Effector CD4-positive, alpha-beta T cell (primary cell): Measurements from ENCODE around the gene CACNA1S.

Experiments
- DNase-seq: peaks from one replicate; pipeline ENCODE4 v3.0.0-alpha.2; 2020

CACNA1S gene

DNA sequence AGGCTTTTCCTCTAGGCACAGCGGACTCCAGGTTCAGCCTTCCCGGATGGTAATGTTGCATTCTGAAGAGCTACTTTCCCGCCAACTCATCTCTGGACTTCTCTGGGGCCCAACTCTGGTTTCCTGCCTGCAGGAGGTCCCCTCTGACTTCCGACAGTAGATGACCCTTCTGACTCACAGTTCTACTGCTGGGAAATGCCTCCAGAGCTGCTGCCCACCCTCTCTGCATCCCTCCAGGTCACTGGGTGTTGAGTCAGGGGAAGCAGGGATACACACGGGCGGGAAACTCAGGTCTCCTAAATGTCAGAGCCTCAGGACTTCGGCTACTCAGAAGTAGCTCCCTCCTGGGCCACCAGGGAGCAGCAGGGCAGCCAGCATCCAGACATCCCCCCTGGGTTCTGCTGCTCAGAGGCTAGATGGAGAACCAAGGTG, 86.6 kb downstream of the CACNA1S start:
- DNase-seq, result no peak

GRCh38 chr1:201024625-201024998, 87.6 kb downstream of the CACNA1S start:
- no peak for DNase-seq

GRCh38 chr1:201023920-201024624, 88.2 kb downstream of the CACNA1S start:
- DNase-seq, result no peak

DNA sequence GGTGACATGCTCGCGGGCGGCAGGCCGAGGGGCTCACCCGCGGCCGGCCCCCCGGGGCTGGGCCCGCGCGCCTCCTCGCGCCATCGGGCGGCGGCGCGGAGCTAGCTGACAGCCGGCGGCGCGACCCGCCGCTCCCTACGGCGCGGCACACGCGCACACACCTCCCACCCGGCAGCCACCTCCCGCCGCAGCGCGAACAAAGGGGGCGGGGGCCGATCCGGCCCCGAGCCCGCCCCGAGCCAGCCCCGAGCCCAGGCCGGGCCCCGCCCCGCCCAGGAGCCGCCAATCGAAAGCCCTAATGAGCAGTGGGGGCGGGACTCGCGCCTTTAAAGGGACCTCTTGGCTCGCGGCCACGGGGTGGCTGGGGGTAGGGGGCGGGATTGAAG, 88.7 kb downstream of the CACNA1S start, which contains the start of gene KIF21B:
KIF21B (minus strand) TSS at position 198 of the 386 bp plus-strand sequence. CDS start 331 bp downstream, outside the sequence.
- peak; percentile 87 for DNase-seq

DNA sequence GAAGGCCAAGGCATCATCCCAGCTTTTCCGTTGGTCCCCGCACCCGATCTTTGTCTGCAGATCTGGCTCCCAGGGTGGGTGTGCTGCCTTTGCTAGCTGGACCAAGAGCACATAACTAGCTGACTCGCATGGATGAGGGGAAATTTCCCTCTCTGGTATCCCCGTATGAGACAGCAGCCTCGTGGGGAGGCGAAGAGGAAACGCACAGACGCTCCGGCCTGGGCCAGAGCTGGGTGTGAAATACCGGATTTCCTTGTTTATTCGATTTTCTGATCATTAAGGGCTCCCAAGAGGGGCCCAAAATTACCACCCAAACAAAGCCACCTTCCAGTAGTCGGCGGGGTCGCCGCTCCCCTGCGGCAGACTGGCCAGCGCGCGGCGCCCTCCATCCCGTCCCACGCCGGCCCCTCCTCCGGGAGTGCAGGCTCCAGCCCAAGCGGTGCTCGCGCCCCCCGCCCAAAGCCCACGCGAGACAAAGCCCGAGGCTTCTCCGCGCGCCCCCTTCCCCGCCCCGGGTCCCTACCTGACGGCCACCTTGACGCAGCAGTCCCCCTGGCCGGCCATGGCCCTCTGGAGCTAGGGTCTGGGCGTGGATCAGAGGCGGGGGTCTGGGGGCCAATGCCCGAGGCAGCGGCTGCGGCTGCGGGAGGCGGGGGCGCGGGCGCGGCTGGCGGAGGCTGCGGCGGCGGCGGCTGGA, 89.3 kb downstream of the CACNA1S start:
- peak; percentile 30 for DNase-seq

DNA sequence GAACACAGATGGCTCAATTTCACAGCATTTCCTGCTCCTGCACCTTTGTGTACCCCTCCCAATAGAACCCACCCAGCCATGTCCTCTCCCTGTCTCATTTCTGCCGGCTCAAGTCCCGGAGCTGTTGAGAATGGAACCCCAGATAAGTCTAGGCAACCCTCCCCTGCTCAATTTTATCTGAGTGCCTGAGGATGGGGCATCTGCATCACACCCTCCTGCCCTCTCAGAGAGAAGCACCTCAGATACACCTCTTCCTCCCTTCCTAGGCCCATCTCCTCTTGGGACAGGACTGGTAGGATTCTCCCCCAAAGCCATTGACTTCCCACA, 89.8 kb downstream of the CACNA1S start:
- DNase-seq, result no peak

- no peak for DNase-seq
Observed at GRCh38 chr1:201021630-201022492, 90.4 kb downstream of the CACNA1S start.

DNA sequence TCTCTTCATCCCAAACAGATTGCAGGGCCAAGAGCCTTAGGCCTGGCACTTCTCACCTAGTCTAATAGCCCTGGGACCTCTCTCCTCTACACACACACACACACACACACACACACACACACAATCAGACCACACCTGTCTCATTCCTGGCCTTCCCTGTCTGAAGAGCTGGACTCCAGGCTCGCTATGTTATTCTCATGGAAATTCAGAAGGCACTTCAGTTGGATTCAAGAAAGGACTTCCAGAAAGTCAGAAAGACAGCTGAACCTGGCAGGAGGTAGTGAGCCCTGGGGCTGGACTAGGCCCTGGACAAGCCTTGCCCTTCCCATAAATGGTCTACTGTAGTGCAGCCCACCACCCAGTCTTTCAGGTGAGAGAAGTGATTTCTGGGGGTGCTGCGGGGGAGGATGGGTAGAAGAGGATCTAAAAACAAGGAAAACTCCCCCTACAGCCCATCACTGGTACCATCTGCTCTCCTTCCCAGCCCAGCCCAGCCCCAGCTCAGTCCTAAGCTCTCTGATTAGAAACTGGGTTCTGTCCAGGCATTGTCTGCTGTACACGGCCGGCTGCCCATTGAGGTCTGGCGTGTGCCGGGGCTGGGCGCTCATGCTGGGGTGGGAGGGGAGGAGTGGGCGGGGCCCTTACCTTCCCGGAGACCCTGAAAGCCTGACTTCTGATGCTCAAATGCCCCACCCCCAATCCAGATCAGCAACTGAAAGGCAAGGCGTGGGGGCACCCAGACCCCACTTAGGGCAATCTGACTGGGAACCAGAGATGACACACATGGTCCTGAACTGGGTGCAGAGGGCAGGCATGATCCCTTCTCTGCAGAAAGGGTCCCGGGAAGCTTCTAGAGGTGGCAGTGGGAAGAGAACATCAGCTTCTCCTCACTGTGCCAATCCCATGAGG, 91.3 kb downstream of the CACNA1S start:
- no peak for DNase-seq

- no peak for DNase-seq
Observed at GRCh38 chr1:201020040-201020591, 92.1 kb downstream of the CACNA1S start.

- DNase-seq, result peak; percentile 85
Observed at GRCh38 chr1:201019321-201019977, 92.8 kb downstream of the CACNA1S start.

GRCh38 chr1:201017828-201018163, 94.4 kb downstream of the CACNA1S start:
- DNase-seq, result no peak

DNA sequence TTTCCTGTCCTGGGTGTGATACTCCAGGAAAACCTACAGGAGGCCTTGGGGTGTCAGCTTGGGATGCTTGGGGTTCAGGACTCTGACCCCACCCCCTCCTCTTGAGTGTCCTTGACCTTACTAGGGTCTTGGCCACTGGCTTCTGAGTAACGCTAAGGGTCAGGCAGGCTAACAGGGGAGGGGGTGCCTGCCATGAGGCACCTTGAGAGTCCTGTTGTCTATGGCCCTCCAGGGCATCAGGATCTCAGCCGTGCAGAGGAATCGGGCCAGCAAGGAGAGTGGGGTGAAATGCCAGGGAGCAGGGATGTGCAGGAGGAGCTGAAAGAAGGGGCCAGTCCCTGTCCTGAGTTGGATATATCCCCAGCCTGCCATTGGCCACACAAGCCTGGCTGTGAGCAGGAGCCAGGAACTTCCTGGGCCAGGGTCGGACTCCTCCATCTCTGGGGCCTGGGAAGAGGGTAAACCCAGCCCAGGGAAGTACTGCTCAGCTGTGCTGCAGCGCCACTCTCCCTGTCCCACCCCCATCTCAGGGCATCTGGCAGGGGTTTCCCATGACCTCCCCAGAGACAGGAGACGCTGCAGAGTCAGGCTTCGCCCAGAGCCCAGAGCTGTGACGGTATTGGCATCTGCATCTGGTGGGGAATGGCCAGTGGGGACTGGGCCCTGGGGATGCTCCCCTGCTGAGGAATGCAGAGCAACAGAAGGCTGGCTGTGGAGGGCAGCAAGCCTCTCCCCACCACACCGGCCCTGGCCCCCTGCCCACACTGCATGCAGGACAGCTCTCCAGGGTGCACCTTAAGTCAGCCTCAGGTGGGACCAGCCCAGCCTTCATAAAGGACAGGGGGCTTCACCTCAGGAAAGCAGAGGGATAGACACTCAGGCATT, 95.0 kb downstream of the CACNA1S start:
- DNase-seq, result no peak

DNA sequence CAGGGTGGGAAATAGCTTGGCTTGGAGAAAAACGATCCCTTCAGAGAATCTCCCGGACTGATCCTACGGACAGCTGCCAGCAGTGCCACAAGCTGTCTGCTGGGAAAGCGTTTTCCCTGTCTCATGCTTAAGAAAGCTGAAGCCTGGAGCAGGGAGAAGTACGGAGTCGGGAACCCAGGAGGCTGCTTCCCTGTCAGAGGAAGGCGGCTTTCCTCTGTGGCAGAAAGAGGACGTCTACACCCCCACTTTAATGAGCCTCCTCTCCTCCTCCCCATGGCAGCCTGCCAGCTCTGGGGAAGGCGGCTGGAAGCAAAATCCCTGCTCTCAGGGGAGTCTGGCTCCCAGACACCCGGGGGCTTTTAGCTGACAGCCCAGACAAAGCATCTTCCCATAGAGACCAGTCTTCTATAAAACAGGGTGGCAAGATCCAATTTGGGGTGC, 96.0 kb downstream of the CACNA1S start:
- no peak for DNase-seq

DNA sequence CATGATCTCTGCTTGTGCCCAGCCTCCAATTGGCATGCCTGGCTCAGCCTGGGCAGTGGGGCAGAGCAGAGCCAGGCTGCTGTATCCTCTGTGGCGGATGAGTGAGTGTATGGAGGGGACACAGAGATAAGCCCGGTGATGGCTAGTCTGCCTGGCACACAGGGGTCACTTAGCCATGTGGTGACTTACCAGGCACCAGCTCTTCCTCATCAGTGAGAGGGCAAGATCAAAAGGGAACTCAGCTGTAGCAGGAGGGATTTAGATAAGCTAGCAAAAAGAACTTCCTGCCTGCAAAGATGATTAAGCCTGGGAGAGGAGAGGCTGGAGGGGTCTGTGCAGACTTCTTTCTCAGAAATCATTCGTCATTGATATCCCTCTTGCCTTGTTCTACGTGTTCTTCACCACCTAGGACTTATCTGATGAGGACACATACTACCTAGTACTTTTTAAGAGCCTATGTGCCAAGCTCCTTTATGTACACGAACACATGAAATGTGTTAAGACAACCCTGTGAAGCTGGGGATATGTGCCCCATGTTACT, 96.6 kb downstream of the CACNA1S start:
- DNase-seq, result no peak

GRCh38 chr1:201014816-201015200, 97.4 kb downstream of the CACNA1S start:
- no peak for DNase-seq

DNA sequence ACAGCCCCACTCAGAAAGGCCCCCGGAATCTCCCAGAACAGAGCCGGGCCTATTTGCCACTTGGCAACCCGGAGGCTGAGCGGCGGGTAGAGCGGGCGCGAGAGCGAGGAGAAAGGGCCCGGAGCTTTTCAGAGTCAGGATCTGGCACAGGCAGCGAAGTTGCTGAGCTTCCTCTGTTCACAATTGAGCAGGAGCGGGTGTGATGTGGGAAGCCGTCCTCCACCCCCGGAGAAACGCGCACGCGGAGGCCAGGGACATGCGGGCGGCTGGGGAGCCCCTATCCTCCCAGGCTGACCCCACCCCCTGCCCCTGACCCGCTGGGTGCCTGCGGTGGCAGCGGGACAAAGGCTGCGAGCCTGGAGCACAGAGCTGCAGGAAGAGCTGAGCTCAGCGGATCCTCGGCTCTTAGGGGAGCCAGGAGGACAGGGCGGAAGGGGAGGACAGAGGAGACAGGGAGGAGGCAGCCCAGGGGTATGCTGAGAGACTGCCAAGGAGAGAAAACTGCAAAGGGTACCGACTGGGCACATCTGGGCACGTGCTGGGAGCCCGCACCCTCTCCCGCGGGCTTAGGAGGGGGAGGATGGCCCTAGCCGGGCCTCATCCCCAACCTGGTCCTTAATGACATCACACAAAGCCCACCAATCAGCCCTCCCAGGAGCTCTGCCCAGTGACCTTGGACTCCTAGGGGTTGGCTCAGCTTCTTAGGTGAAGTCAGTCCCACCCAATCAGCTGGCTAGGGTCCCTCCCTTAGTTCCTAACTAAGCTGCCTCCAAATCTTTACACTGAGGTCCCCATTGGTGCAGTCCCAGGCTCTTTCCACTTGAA, 98.0 kb downstream of the CACNA1S start:
- DNase-seq, result no peak

DNA sequence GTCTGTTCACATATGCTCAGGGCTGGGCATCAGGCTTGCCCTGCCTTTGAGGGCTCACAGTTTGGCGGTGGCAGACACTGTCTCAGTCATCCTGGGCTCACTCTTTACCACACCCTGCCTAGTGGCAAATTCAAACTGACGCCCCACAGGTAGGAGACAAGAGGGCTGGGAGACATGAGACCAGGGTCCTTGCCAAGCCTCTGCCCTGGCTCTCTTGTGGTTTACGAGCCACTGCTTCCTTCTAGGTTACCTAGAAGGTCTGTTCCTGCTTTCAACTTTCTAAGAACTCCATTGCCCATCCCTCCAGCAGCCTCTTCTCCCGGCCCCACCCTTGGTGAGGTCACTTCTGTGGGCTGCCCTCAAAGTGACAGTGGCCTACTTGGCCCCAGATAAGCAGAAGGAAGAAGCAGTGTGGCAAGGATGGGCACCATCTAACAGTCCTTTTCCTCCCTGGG, 99.2 kb downstream of the CACNA1S start:
- DNase-seq, result no peak

DNA sequence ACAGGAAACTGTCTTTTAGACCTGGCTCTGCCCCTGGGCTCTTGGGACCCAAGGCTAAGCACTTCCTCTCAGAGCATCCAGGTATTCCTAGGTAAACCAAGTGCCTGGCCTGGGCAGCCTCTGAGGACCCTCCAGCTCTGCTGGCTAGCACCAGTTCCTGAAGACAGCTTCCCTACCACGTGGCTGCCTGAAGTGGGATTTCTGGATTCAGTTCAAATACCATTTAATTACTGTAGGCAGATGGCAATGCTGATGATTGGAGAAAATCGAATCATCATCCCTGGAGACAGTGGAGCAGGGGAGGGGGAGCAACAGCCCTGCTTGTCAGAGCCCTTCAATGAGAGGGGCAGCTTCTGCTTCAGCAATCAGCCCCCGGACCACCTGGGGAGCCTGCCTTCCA, 100.6 kb downstream of the CACNA1S start:
- no peak for DNase-seq

DNA sequence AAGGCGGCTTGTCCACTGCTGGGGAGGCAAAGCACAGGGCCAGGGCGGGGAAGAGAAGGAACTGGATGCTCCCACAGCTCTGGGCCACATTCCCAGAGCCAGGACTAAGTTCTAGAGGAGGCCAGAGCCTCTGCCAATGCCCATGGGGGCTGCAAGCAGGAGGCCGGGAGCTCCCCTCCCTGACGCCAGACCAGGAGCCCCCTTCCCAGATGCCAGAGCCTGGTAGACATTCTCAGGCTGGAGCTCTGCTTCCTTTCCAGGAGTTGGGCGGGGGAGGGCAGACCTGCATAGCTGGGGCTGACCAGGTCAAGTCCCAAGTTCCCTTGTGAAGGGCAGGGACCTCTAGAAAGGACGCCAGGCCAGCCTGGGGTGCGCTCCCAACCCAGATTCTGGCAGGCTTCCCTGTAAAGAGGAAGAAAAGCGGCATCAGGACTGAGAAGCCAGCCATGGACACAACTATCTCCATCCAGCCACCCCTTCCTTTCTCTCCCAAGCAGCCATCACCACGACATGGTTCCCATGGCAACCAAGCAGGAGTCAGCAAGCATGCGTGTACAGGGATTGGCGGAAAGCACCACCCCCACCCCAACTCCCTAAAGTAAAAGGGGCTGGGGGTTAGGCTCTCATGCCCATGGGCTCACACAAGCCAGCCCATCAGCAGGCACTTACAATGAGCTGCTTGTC, 102.1 kb downstream of the CACNA1S start:
- DNase-seq, result no peak
